Endothelial cell of umbilical vein (primary cell): ENCODE results near the gene GSTO1. TPM values are rescaled to one million over a fixed set of nuclear protein-coding genes. Genes with fewer than 3 reads are reported as not detected.

ENCODE experiments used
- BruUV-seq: library from RNA; stranded (reverse); fragments of 400-500 nt; replicated peaks from 2 replicates; lab custom pipeline; 2021; lab: Mats Ljungman, UMichigan
- CTCF ChIA-PET: fragments of 300-600, 350-600 bp; sonication (Branson Sonifier 250); formaldehyde crosslinking; loops from one replicate; lab custom pipeline; 2021; ENCODE audit warnings: antibody characterized with exemption, inconsistent platforms; lab: Charles Lee
- POLR2A ChIA-PET: fragments of 300-600, 350-600 bp; sonication (Branson Sonifier 250); formaldehyde crosslinking; loops from one replicate; lab custom pipeline; 2021; ENCODE audit warnings: antibody characterized with exemption, inconsistent platforms; lab: Charles Lee
- DNase-seq: peaks from one replicate; pipeline ENCODE4 v3.0.0-alpha.2; 2011; ENCODE audit warnings: low read depth, low spot score
- FAIRE-seq: peaks from 2 replicates; lab custom pipeline; 2011; peaks lifted over from hg19 to GRCh38; lab: Jason Lieb, UNC
- H2AFZ ChIP-seq: 2 replicates; pipeline ENCODE4 v1.6.0; 2012; ENCODE audit warnings: low read depth, low read length, control low read depth, inconsistent platforms
- H3K27ac ChIP-seq: 2 replicates; pipeline ENCODE4 v1.5.1; 2011; ENCODE audit warnings: low read depth, mild to moderate bottlenecking, control low read depth, low read length, moderate library complexity; ENCODE audit not compliant: insufficient read depth
- H3K27me3 ChIP-seq, 2 experiments: 2 replicates each; pipeline versions ENCODE4 v1.6.0 to v1.6.1; 2011; ENCODE audit warnings: low read length in 2 of 2, mixed read lengths in 1 of 2; ENCODE audit not compliant: control insufficient read depth in 2 of 2, insufficient read depth in 2 of 2
- H3K36me3 ChIP-seq, 2 experiments: 2 replicates in 1 of 2; 3 replicates in 1 of 2; pipeline ENCODE4 v1.5.1; 2011; ENCODE audit warnings: low read length in 2 of 2, mild to moderate bottlenecking in 1 of 2, moderate library complexity in 1 of 2; ENCODE audit not compliant: control insufficient read depth in 2 of 2, insufficient read depth in 2 of 2; ENCODE audit errors: extremely low read depth in 1 of 2
- H3K4me1 ChIP-seq: 3 replicates; pipeline ENCODE4 v1.5.1; 2011; ENCODE audit warnings: mild to moderate bottlenecking, low read length; ENCODE audit not compliant: control insufficient read depth, insufficient read depth; ENCODE audit errors: extremely low read depth
- H3K4me2 ChIP-seq: 2 replicates; pipeline ENCODE4 v1.6.1; 2011; ENCODE audit warnings: low read length, control low read depth, mixed read lengths; ENCODE audit not compliant: insufficient read depth
- H3K4me3 ChIP-seq, 3 experiments: fragments of 200-600 bp in 1 of 3; sonication (generic), shearing (Covaris generic) in 1 of 3; replicated peaks in 1 of 3; 2 replicates each; pipeline ENCODE4 v1.5.1; 2011 to 2016; ENCODE audit warnings: control low read depth in 3 of 3, low read length in 3 of 3, mild to moderate bottlenecking in 2 of 3, inconsistent platforms in 1 of 3, low read depth in 1 of 3, moderate library complexity in 1 of 3; ENCODE audit not compliant: insufficient read depth in 1 of 3
- H3K79me2 ChIP-seq: 2 replicates; pipeline ENCODE4 v1.6.0; 2012; ENCODE audit warnings: low read length, inconsistent platforms; ENCODE audit not compliant: control insufficient read depth, insufficient read depth
- H3K9ac ChIP-seq: replicated peaks from 2 replicates; pipeline ENCODE3; 2011; ENCODE audit warnings: low read length, control low read depth; ENCODE audit not compliant: insufficient read depth; ENCODE audit errors: extremely low read depth
- H3K9me1 ChIP-seq: replicated peaks from 3 replicates; pipeline ENCODE4 v1.6.0; 2011; ENCODE audit warnings: mild to moderate bottlenecking, low read length; ENCODE audit not compliant: control insufficient read depth, insufficient read depth; ENCODE audit errors: extremely low read depth
- H3K9me3 ChIP-seq: replicated peaks from 2 replicates; pipeline ENCODE4 v1.5.1; 2012; ENCODE audit warnings: low read length, inconsistent platforms; ENCODE audit not compliant: control insufficient read depth, insufficient read depth
- H4K20me1 ChIP-seq: replicated peaks from 2 replicates; pipeline ENCODE3; 2011; ENCODE audit warnings: mild to moderate bottlenecking, low read length; ENCODE audit not compliant: control insufficient read depth, insufficient read depth; ENCODE audit errors: extremely low read depth
- EZH2 ChIP-seq: IDR thresholded peaks from 2 replicates; pipeline ENCODE4 v1.6.1; 2012; ENCODE audit warnings: borderline replicate concordance, low read depth, mild to moderate bottlenecking, moderate library complexity, low read length, inconsistent platforms; ENCODE audit not compliant: severe bottlenecking
- FOS ChIP-seq: IDR thresholded peaks from 2 replicates; pipeline ENCODE4 v1.6.1; 2011; ENCODE audit warnings: mild to moderate bottlenecking, low read length, moderate library complexity, borderline replicate concordance; ENCODE audit not compliant: insufficient read depth
- GATA2 ChIP-seq: IDR thresholded peaks from 2 replicates; pipeline ENCODE4 v1.7.0; 2011; ENCODE audit warnings: low read depth, mild to moderate bottlenecking, moderate library complexity, mixed read lengths, low read length; ENCODE audit not compliant: insufficient read length, insufficient read depth
- JUN ChIP-seq: IDR thresholded peaks from 2 replicates; pipeline ENCODE4 v1.6.1; 2011; ENCODE audit warnings: borderline replicate concordance, low read depth; ENCODE audit not compliant: insufficient read length, insufficient read depth
- MYC ChIP-seq: IDR thresholded peaks from one replicate; pipeline ENCODE4 v1.6.1; 2011; ENCODE audit warnings: mild to moderate bottlenecking, low read depth, low read length
- POLR2A ChIP-seq: IDR thresholded peaks from 2 replicates; pipeline ENCODE4 v1.6.1; 2012; ENCODE audit warnings: low read depth, mild to moderate bottlenecking, control low read depth, low read length
- POLR2AphosphoS5 ChIP-seq: IDR thresholded peaks from 2 replicates; pipeline ENCODE4 v1.6.1; 2012; ENCODE audit warnings: low read depth, mild to moderate bottlenecking, control low read depth, low read length, moderate library complexity; ENCODE audit not compliant: insufficient read depth
- dilution Hi-C: fragments of 300-500 bp; cut with MboI; formaldehyde crosslinking; loops from one replicate; pipeline ENCODE4 v1.15.0; 2019; ENCODE audit warnings: low sequenced_read_pairs; ENCODE audit not compliant: extremely low pct_ligation_motif_present
- intact Hi-C: fragments of 100-400 bp; cut with micrococcal nuclease; formaldehyde crosslinking; loops from one replicate; pipeline ENCODE4 v1.10.0; 2022
- polyA plus RNA-seq, 4 experiments: library from polyadenylated mRNA; depleted of rRNA in 3 of 4; stranded (reverse) in 3 of 4; unstranded in 1 of 4; fragments of >200 nt; gene quantifications; 2 replicates each; pipeline versions ENCODE4 v1.2.1 to v1.2.3, GENCODE V29; 2011 to 2012; ENCODE audit warnings: missing spikeins in 1 of 4
- total RNA-seq: library from RNA; stranded (reverse); gene quantifications from 2 replicates; pipeline ENCODE4 v1.2.3, GENCODE V29; 2021
- TF ChIP-seq, protein P1 (sequence below): IDR thresholded peaks from 2 replicates; pipeline ENCODE4 v1.6.1; 2011; ENCODE audit not compliant: insufficient read depth, insufficient read length
- TF ChIP-seq, protein P2 (sequence below), 2 donors: IDR thresholded peaks; 1 replicate in 1 of 2; 2 replicates in 1 of 2; pipeline ENCODE4 v1.5.1; 2011; ENCODE audit warnings: low read length in 2 of 2, mild to moderate bottlenecking in 2 of 2, moderate library complexity in 2 of 2, control low read depth in 1 of 2, inconsistent platforms in 1 of 2, low read depth in 1 of 2; ENCODE audit not compliant: insufficient read depth in 1 of 2; ENCODE audit errors: extremely low read depth in 1 of 2

GSTO1 gene
- total and polyA plus RNA-seq, 2 donors (not counting 3 experiments of a cell fraction or from before 2014, with no cell fraction given) = 124 to 211 TPM

DNA sequence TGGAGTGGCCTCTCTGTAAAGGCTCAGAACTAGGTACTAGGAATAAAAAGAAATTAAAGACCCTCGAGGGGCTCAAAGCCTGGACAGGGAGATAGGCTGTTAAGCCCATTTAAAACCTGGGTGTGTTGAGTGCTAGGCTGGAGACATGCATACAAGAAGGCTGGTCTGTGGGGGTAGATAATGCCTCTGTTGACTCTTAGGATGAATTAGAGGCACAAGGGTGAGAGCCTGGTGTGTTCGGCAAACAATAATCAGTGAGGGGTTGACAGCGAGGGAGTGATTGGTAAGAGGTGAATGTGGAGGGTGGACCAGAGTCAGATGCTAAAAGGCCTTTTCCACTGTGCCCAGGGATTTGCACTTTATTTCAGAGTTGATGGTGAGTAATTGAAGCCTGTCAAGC, 27.0 kb downstream of the GSTO1 start:
- no peak overlapping the region for H3K4me2 ChIP-seq
- H3K27ac ChIP-seq = no peak overlapping the region
- H3K9ac ChIP-seq = no peak overlapping the region
- BruUV-seq = no TSS peak
- H3K9me1 ChIP-seq = no peaks in the 10 kb centered on the region
- FAIRE-seq (no peak), DNase-seq (no peak)
- H3K9me3 ChIP-seq = no peaks in the 10 kb centered on the region
- no peak for TF ChIP-seq POLR2A
- no peak for TF ChIP-seq POLR2AphosphoS5
- no peak for TF ChIP-seq GATA2
- no peak for TF ChIP-seq JUN
- TF ChIP-seq FOS = no peak
- TF ChIP-seq, protein P1, sequence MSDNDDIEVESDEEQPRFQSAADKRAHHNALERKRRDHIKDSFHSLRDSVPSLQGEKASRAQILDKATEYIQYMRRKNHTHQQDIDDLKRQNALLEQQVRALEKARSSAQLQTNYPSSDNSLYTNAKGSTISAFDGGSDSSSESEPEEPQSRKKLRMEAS = no peak
- TF ChIP-seq, protein P2, sequence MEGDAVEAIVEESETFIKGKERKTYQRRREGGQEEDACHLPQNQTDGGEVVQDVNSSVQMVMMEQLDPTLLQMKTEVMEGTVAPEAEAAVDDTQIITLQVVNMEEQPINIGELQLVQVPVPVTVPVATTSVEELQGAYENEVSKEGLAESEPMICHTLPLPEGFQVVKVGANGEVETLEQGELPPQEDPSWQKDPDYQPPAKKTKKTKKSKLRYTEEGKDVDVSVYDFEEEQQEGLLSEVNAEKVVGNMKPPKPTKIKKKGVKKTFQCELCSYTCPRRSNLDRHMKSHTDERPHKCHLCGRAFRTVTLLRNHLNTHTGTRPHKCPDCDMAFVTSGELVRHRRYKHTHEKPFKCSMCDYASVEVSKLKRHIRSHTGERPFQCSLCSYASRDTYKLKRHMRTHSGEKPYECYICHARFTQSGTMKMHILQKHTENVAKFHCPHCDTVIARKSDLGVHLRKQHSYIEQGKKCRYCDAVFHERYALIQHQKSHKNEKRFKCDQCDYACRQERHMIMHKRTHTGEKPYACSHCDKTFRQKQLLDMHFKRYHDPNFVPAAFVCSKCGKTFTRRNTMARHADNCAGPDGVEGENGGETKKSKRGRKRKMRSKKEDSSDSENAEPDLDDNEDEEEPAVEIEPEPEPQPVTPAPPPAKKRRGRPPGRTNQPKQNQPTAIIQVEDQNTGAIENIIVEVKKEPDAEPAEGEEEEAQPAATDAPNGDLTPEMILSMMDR (IDR thresholded peaks at IDR 0.05; ENCODE audit: extremely low read depth in 1 of 2, insufficient read depth in 1 of 2, low read depth in 1 of 2, low read length in 2 of 2) = no peak
- TF ChIP-seq MYC = no peak
- no peak for TF ChIP-seq EZH2
- CTCF ChIA-PET = interaction anchor here (0.9 to 6.6 kb wide), 3 partner anchors 7 to 69 kb away, joined by 4 to 57 read pairs (median 5); no protein-coding TSS in a partner anchor
- H3K27me3 ChIP-seq = peaks cover 9 to 25% of the 10 kb centered on the region in 2 experiments
- intact Hi-C loops = no loop called here
- no peak overlapping the region for H2AFZ ChIP-seq
- POLR2A ChIA-PET = no interaction called here
- H3K79me2 ChIP-seq = no peaks in the 10 kb centered on the region
- no peak overlapping the region for H3K4me3 ChIP-seq
- H4K20me1 ChIP-seq = no peaks in the 10 kb centered on the region
- H3K36me3 ChIP-seq = no peaks in the 10 kb centered on the region
- no peaks in the 10 kb centered on the region for H3K4me1 ChIP-seq
- dilution Hi-C loops = no loop called here
